PC-3 (cell line): ENCODE results near the gene PLXNB3.

Experiments
- EZH2 ChIP-seq: fragments of 300-600 bp; sonication (generic); IDR thresholded peaks from one replicate; pipeline ENCODE4 v1.6.1; 2017; ENCODE audit warnings: antibody characterized with exemption, mild to moderate bottlenecking, low read length; ENCODE audit not compliant: unreplicated experiment
- EZH2phosphoT487 ChIP-seq: fragments of 300-600 bp; sonication (generic); IDR thresholded peaks from 2 replicates; pipeline ENCODE4 v1.6.1; 2018; ENCODE audit warnings: mild to moderate bottlenecking, antibody characterized with exemption, low read length, borderline replicate concordance
- TF ChIP-seq, protein P1 (sequence below): fragments of 300-600 bp; sonication (generic); conservative IDR thresholded peaks from 2 replicates; pipeline ENCODE4 v1.5.1; 2017; ENCODE audit warnings: antibody characterized with exemption, low read depth, mild to moderate bottlenecking, low read length

DNA sequence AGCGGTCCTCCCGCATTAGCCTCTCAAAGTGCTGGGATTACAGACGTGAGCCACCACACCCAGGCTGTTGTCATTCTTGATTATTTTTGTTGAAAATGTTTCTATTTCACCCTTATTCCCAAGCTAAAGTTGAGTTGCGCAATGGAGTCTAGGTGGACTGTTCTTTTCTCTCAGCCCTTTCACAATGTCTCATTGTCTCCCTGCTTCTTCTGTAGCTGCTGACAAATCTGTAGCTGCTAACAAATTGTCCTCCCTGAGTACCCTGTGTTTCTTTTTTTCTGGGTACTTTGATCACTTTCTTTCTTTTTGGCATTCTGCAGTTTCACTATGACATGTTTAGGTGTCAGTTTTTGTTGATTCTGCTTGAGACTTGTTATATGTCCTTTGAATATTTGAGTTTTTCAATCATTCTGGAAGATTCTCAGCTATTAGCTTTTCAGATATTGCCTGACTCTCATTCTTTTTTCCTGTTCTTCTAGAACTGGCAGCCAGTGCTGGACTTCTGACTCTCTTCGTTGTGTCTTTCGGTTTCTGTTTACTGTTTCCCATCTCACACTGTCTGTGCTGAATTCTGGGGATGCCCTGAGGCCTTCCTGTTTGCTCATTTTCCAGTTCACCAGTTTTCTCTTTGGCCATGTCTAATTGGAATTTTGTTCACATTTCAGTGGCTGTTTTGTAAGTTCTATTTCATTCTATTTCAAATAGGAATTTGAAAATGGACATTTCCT is 32.8 kb upstream of the PLXNB3 start:
- TF ChIP-seq, protein P1, sequence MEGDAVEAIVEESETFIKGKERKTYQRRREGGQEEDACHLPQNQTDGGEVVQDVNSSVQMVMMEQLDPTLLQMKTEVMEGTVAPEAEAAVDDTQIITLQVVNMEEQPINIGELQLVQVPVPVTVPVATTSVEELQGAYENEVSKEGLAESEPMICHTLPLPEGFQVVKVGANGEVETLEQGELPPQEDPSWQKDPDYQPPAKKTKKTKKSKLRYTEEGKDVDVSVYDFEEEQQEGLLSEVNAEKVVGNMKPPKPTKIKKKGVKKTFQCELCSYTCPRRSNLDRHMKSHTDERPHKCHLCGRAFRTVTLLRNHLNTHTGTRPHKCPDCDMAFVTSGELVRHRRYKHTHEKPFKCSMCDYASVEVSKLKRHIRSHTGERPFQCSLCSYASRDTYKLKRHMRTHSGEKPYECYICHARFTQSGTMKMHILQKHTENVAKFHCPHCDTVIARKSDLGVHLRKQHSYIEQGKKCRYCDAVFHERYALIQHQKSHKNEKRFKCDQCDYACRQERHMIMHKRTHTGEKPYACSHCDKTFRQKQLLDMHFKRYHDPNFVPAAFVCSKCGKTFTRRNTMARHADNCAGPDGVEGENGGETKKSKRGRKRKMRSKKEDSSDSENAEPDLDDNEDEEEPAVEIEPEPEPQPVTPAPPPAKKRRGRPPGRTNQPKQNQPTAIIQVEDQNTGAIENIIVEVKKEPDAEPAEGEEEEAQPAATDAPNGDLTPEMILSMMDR: no peak
- TF ChIP-seq EZH2 (no peak), EZH2phosphoT487 (no peak)
